ENCODE measurements around the gene RPTOR. TPM values are rescaled to one million over a fixed set of nuclear protein-coding genes. Genes with fewer than 3 reads are reported as not detected.

RPTOR gene
- total RNA-seq, 1 donor from 2014 or later = 32.0 TPM

- no peaks in the 10 kb centered on the region for H3K9me3 Mint-ChIP-seq (ENCODE audit: unreplicated experiment)
- no peaks in the 10 kb centered on the region for H3K36me3 Mint-ChIP-seq (ENCODE audit: low read depth, unreplicated experiment)
- no peaks in the 10 kb centered on the region for H4K20me1 ChIP-seq (ENCODE audit: insufficient read depth, low read length)
- no peak overlapping the region for H3K4me3 Mint-ChIP-seq (ENCODE audit: unreplicated experiment)
- H3K4me1 ChIP-seq (ENCODE audit: insufficient read depth, low read length) = peaks cover 9% of the 10 kb centered on the region
- DNase-seq (ENCODE audit: low read depth) (no peak), FAIRE-seq (no peak)
- H2AFZ ChIP-seq (ENCODE audit: low read depth, low read length) = no peak overlapping the region
- H3K4me2 ChIP-seq (ENCODE audit: low read length) = no peak overlapping the region
- no peaks in the 10 kb centered on the region for H3K36me3 ChIP-seq (ENCODE audit: insufficient read depth, low read length)
- TF ChIP-seq CTCF (IDR thresholded peaks at IDR 0.05; ENCODE audit: insufficient read depth, low read depth, low read length) (no peak), EZH2 (IDR thresholded peaks at IDR 0.05; ENCODE audit: insufficient read depth, low read length) (no peak)
- H3K27ac Mint-ChIP-seq (ENCODE audit: unreplicated experiment) = no peak overlapping the region
- H3K27ac ChIP-seq (ENCODE audit: low read depth, low read length) = no peak overlapping the region
- no peaks in the 10 kb centered on the region for H3K27me3 ChIP-seq (ENCODE audit: insufficient read depth, low read length)
- H3K4me1 Mint-ChIP-seq (ENCODE audit: low read depth, unreplicated experiment) = no peaks in the 10 kb centered on the region
- H3K9ac ChIP-seq (ENCODE audit: low read length) = no peak overlapping the region
- H3K79me2 ChIP-seq (ENCODE audit: insufficient read depth, low read length) = no peaks in the 10 kb centered on the region
- no peaks in the 10 kb centered on the region for H3K27me3 Mint-ChIP-seq (ENCODE audit: low read depth, unreplicated experiment)
- no peak overlapping the region for H3K4me3 ChIP-seq (ENCODE audit: insufficient read depth, low read depth, low read length)
- no peaks in the 10 kb centered on the region for H3K9me3 ChIP-seq (ENCODE audit: insufficient read depth, low read depth, low read length)
Observed at GRCh38 chr17:80962356-80963329, 418.0 kb downstream of the RPTOR start.

GRCh38 chr17:80963812-80964543, 419.3 kb downstream of the RPTOR start:
- DNase-seq (ENCODE audit: low read depth) (no peak), FAIRE-seq (no peak)
- no peaks in the 10 kb centered on the region for H4K20me1 ChIP-seq (ENCODE audit: insufficient read depth, low read length)
- Mint-ChIP-seq H3K4me3 (ENCODE audit: unreplicated experiment) (no peak overlapping the region), H3K36me3 (ENCODE audit: low read depth, unreplicated experiment) (no peaks in the 10 kb centered on the region), H3K9me3 (ENCODE audit: unreplicated experiment) (no peaks in the 10 kb centered on the region), H3K27me3 (ENCODE audit: low read depth, unreplicated experiment) (peaks cover 2% of the 10 kb centered on the region), H3K27ac (ENCODE audit: unreplicated experiment) (no peak overlapping the region), H3K4me1 (ENCODE audit: low read depth, unreplicated experiment) (no peaks in the 10 kb centered on the region)
- no peak overlapping the region for H3K4me3 ChIP-seq (ENCODE audit: insufficient read depth, low read depth, low read length)
- no peak overlapping the region for H3K9ac ChIP-seq (ENCODE audit: low read length)
- TF ChIP-seq EZH2 (IDR thresholded peaks at IDR 0.05; ENCODE audit: insufficient read depth, low read length) (no peak), CTCF (IDR thresholded peaks at IDR 0.05; ENCODE audit: insufficient read depth, low read depth, low read length) (no peak)
- H3K9me3 ChIP-seq (ENCODE audit: insufficient read depth, low read depth, low read length) = no peaks in the 10 kb centered on the region
- H3K79me2 ChIP-seq (ENCODE audit: insufficient read depth, low read length) = no peaks in the 10 kb centered on the region
- H3K27ac ChIP-seq (ENCODE audit: low read depth, low read length) = no peak overlapping the region
- no peak overlapping the region for H2AFZ ChIP-seq (ENCODE audit: low read depth, low read length)
- H3K27me3 ChIP-seq (ENCODE audit: insufficient read depth, low read length) = no peaks in the 10 kb centered on the region
- peaks cover 15% of the 10 kb centered on the region for H3K4me1 ChIP-seq (ENCODE audit: insufficient read depth, low read length)
- no peaks in the 10 kb centered on the region for H3K36me3 ChIP-seq (ENCODE audit: insufficient read depth, low read length)
- H3K4me2 ChIP-seq (ENCODE audit: low read length) = no peak overlapping the region
